Measurements from ENCODE around the gene MDM2.

DNA sequence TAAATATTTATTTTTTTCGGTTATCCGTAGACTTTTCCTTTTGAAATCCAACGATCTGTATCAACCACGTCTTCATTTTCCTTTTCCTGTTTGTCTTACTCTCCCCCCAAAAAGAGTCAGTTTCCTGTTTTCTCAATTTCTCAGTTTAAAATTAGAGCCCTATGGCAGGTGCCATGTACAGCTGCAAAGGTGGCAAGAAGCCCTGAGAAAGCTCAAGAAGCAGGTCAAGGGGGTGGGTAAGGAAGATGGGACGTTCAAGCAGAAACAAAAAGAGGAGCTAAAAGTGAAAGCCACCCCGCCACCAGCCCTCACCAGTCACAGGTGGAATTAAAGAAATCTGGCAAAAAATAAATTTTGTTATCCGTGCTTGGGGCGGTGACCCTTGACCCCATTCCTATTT, 35.3 kb upstream of the MDM2 start:
- no peak for TF ChIP-seq POLR2AphosphoS5 (IDR thresholded peaks at IDR 0.05)
- no peak for TF ChIP-seq POLR2A (IDR thresholded peaks at IDR 0.05)
